GM12873 (cell line): ENCODE data around the gene MYL11.

Experiments used
- TF ChIP-seq, protein P1 (sequence below): IDR thresholded peaks from 2 replicates; pipeline ENCODE4 v1.5.1; 2012; ENCODE audit warnings: low read depth, mild to moderate bottlenecking, moderate library complexity, low read length, control low read depth; ENCODE audit not compliant: insufficient read depth; ENCODE audit errors: missing control alignments

MYL11 gene, protein sequence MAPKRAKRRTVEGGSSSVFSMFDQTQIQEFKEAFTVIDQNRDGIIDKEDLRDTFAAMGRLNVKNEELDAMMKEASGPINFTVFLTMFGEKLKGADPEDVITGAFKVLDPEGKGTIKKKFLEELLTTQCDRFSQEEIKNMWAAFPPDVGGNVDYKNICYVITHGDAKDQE

DNA sequence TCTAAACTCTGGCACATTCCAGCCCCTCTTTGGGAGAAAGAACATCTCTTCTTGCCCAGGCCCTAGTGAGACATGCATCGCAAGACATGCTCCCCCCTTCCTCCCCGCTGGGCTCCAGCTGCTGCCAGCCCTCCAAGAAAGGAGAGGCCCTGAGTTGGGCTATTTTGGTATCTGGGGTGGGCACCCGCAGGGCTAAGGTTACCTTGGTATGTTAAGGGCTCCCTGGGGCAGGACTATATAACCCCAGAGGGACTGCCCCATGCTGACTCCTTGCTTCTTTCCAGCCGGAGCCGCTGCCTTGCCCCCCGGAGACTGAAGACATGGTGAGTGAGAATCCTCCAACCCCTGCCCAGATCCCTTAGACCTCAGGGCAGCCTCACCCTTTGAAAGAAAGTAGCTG, at the start of gene MYL11:
Gene MYL11, plus strand, starts transcription at position 265 of the 400 bp plus-strand sequence. Its CDS starts 56 bp downstream, at position 321.
- TF ChIP-seq, protein P1, sequence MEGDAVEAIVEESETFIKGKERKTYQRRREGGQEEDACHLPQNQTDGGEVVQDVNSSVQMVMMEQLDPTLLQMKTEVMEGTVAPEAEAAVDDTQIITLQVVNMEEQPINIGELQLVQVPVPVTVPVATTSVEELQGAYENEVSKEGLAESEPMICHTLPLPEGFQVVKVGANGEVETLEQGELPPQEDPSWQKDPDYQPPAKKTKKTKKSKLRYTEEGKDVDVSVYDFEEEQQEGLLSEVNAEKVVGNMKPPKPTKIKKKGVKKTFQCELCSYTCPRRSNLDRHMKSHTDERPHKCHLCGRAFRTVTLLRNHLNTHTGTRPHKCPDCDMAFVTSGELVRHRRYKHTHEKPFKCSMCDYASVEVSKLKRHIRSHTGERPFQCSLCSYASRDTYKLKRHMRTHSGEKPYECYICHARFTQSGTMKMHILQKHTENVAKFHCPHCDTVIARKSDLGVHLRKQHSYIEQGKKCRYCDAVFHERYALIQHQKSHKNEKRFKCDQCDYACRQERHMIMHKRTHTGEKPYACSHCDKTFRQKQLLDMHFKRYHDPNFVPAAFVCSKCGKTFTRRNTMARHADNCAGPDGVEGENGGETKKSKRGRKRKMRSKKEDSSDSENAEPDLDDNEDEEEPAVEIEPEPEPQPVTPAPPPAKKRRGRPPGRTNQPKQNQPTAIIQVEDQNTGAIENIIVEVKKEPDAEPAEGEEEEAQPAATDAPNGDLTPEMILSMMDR, result no peak

DNA sequence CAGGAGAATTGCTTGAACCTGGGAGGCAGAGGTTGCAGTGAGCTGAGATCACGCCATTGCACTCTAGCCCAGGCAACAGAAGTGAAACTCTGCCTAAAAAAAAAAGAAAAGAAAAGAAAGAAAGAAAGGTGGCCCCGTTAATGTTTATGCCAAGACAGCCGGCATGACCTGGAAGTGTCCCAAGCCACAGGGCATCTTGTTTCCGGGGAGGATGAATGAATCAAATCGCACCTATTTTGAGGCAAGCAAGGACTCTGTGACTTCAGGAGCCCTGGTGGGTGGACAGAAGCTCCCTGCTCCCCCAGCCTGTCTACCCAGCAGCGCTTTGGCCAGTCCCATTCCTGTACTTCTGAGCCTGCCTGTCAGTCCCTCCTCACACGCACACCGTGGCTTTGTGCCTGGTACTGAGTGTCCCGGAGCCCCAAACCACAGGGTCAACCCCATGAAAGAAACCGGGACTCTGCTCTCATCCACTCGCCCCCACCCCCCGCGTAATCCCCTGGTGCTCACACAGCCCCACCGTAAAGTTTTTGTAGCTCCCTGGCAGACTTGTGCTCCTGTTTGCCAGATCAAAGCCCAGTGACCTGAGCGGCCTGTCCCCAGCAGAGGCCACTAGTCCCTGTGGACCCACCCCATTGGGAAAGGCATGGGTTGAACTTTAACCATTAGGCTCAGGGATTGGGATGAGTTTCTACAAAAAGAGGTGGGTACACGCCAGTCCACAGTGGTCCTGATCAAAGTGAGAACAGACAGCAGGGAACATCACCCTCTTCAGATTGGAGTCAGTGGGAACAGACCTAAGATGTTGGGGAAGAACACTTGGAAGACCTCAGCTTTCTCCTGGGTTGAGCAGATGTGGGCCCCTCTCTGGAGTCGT, 38.8 kb upstream of the MYL11 start:
- TF ChIP-seq, protein P1, result no peak

DNA sequence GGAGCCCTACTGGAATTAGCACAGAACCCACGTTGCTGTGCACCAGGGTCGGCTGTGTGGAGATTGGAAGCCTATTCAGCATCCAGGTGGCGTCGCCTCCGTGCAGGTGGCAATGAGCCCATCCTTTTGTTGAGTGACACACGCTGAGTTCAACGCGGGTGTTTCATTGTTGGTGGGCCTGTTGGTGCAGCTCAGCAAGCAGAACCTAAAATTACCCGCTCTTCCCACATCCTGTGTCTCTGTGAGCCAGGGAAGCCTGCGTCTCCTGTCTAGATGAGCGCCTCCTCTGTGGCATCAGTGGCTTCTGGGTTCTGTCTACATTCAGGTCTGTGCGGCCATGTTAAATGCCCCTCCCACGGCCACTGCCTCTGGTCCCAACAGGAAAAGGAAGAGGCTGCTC, 34.0 kb upstream of the MYL11 start:
- TF ChIP-seq, protein P1, result no peak

DNA sequence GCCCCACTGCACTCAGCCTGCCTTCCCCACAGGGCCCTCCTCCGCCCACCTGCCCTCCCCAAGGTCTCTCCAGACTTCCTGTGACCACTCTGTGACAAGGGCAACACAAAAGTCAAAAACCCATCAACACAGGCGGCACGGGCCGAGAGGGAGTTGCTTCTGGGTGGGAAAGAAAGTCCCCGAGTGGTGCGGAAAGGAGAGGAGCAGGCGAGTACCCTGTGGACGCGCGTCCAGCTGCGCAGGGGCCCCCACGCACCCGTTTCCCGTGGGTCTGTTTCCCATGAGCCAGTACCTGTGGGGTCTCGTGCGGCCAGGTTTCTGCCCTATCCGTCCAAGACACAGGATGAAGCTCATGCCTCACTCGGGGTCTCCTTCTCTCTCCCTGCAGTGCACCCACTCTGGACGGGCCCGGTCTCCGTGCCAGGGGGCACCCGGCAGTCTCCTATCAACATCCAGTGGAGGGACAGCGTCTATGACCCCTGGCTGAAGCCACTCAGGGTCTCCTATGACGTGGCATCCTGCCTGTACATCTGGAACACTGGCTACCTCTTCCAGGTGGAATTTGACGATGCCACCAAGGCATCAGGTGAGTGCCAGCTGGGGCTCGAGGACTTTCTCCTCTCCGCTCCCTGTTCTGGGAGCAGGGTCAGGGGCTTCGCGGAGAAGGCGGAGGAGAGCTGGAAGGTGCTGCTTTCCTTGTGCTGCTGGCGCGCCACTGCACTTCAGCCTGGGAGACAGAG, 31.7 kb upstream of the MYL11 start:
- TF ChIP-seq, protein P1, result no peak

DNA sequence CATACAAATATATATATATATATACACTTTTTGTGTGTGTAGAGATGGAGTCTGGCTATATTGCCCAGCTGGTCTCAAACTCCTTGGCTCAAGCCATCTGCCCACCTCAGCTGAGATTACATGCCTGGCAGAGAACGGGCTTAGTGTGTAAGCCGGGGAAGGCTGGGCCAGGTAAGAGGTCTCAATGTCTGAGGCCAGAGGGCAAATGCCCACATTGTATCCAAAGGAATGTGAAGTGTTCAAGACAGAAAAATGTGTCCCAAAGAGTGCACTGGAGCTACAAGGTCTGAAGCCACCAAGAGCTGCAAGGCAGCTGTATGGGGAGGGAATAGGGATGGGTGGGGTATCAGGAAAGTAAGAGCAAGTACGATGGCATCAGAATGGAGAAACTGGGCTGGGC, 28.3 kb upstream of the MYL11 start:
- TF ChIP-seq, protein P1, result no peak

DNA sequence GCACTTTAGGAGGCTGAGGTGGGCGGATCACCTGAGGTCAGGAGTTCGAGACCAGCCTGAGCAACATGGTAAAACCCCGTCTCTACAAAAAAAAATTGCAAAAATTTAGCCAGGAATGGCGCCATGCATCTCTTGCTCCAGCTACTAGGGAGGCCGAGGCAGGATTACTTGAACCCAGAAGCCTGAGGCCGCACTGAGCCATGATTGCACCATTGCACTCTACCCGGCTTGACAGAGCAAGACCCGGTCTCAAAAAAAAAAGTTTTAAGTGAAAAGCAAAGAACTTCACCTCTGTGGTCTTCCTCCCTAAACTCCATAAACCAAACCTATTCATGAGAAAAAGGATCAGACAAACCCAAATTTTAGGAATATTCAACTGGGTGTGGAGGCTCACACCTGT, 26.5 kb upstream of the MYL11 start:
- TF ChIP-seq, protein P1, result no peak

DNA sequence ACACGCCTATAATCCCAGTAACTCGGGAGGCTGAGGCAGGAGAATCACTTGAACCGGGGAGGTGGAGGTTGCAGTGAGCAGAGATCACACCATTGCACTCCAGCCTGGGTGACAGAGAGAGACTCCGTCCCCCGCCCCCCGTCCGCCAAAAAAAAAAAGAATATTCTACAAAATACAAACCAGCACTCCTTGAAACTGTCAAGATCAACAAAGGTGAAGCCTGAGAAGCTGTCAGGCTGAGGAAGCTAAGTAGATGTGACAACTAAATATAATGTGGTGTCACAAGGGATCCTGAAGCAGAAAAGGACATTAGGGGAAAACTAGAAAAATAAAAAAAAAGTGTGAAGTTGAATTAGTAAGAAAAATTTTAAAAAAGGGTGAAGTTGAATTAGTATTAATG, 25.7 kb upstream of the MYL11 start:
- TF ChIP-seq, protein P1, result no peak
